H9 (cell line): ENCODE measurements around the gene OR56A3. TPM values are rescaled to one million over a fixed set of nuclear protein-coding genes. Genes with fewer than 3 reads are reported as not detected.
"Not testable (repeated sequence)": the region's sequence is repeated elsewhere in the genome, so short reads cannot be mapped to it uniquely, and the experiment has no call there.

Experiments used
- DNase-seq: peaks from one replicate; pipeline ENCODE4 v3.0.0-alpha.2; 2017
- H2AFZ ChIP-seq: one replicate; pipeline ENCODE4 v1.6.1; 2013; ENCODE audit warnings: mild to moderate bottlenecking, low read length, control low read depth, moderate library complexity
- H2AK5ac ChIP-seq: 2 replicates; pipeline ENCODE4 v1.6.1; 2013; ENCODE audit warnings: low read length, control low read depth, mixed read lengths; ENCODE audit not compliant: insufficient read length
- H2BK120ac ChIP-seq: one replicate; pipeline ENCODE4 v1.6.1; 2013; ENCODE audit warnings: low read depth, mild to moderate bottlenecking, low read length, control low read depth, inconsistent platforms; ENCODE audit not compliant: poor library complexity, severe bottlenecking
- H2BK12ac ChIP-seq: 2 replicates; pipeline ENCODE4 v1.6.1; 2013; ENCODE audit warnings: low read length, control low read depth, mixed read lengths, low read depth; ENCODE audit not compliant: insufficient read length
- H2BK15ac ChIP-seq: 2 replicates; pipeline ENCODE4 v1.6.1; 2013; ENCODE audit warnings: low read depth, low read length, control low read depth
- H2BK20ac ChIP-seq: one replicate; pipeline ENCODE4 v1.6.1; 2013; ENCODE audit warnings: low read depth, mild to moderate bottlenecking, low read length, control low read depth, inconsistent platforms; ENCODE audit not compliant: poor library complexity, severe bottlenecking
- H2BK5ac ChIP-seq: 2 replicates; pipeline ENCODE4 v1.6.1; 2013; ENCODE audit warnings: low read length, control low read depth, mixed read lengths; ENCODE audit not compliant: insufficient read length
- H3K14ac ChIP-seq: 2 replicates; pipeline ENCODE4 v1.6.1; 2013; ENCODE audit warnings: low read length, control low read depth; ENCODE audit not compliant: insufficient read depth
- H3K18ac ChIP-seq: 2 replicates; pipeline ENCODE4 v1.6.1; 2013; ENCODE audit warnings: low read depth, mild to moderate bottlenecking, mixed read lengths, low read length, control low read depth; ENCODE audit not compliant: insufficient read length
- H3K23ac ChIP-seq: 2 replicates; pipeline ENCODE4 v1.6.1; 2013; ENCODE audit warnings: low read length, control low read depth, mixed read lengths, low read depth; ENCODE audit not compliant: insufficient read length
- H3K23me2 ChIP-seq: 2 replicates; pipeline ENCODE4 v1.6.1; 2013; ENCODE audit warnings: low read depth, mild to moderate bottlenecking, mixed read lengths, low read length, control low read depth; ENCODE audit not compliant: insufficient read length, poor library complexity, severe bottlenecking
- H3K27ac ChIP-seq: 2 replicates; pipeline ENCODE4 v1.5.1; 2013; ENCODE audit warnings: low read length, control low read depth, mixed read lengths, low read depth; ENCODE audit not compliant: insufficient read length
- H3K27me3 ChIP-seq: 2 replicates; pipeline ENCODE4 v1.6.1; 2013; ENCODE audit warnings: low read length, control low read depth, inconsistent platforms; ENCODE audit not compliant: insufficient read depth
- H3K4ac ChIP-seq: 2 replicates; pipeline ENCODE4 v1.6.1; 2013; ENCODE audit warnings: low read depth, mild to moderate bottlenecking, control low read depth, inconsistent platforms, low read length, moderate library complexity
- H3K4me1 ChIP-seq: 2 replicates; pipeline ENCODE4 v1.6.1; 2013; ENCODE audit warnings: low read length, control low read depth, inconsistent platforms; ENCODE audit not compliant: insufficient read depth
- H3K4me2 ChIP-seq: 2 replicates; pipeline ENCODE4 v1.6.1; 2013; ENCODE audit warnings: low read length, control low read depth, mixed read lengths; ENCODE audit not compliant: insufficient read length, insufficient read depth
- H3K56ac ChIP-seq: 2 replicates; pipeline ENCODE4 v1.6.1; 2013; ENCODE audit warnings: low read depth, mild to moderate bottlenecking, mixed read lengths, low read length, control low read depth; ENCODE audit not compliant: insufficient read length
- H3K79me1 ChIP-seq: 2 replicates; pipeline ENCODE4 v1.6.1; 2013; ENCODE audit warnings: low read depth, mild to moderate bottlenecking, moderate library complexity, low read length, control low read depth, inconsistent platforms; ENCODE audit not compliant: insufficient read depth, poor library complexity, severe bottlenecking
- H3K79me2 ChIP-seq: 2 replicates; pipeline ENCODE4 v1.6.1; 2013; ENCODE audit warnings: low read length, control low read depth, inconsistent platforms; ENCODE audit not compliant: insufficient read depth
- H3K9ac ChIP-seq: 2 replicates; pipeline ENCODE4 v1.6.1; 2013; ENCODE audit warnings: low read length, control low read depth, mixed read lengths; ENCODE audit not compliant: insufficient read length; ENCODE audit errors: extremely low read depth
- H3K9me3 ChIP-seq: one replicate; pipeline ENCODE4 v1.6.1; 2013; ENCODE audit warnings: low read depth, low read length, inconsistent platforms; ENCODE audit not compliant: control insufficient read depth
- H3T11ph ChIP-seq: one replicate; pipeline ENCODE4 v1.6.1; 2013; ENCODE audit warnings: mild to moderate bottlenecking, low read length, control low read depth, inconsistent platforms
- H4K20me1 ChIP-seq: one replicate; pipeline ENCODE4 v1.6.1; 2013; ENCODE audit not compliant: control insufficient read depth, insufficient read length, insufficient read depth
- H4K5ac ChIP-seq: 2 replicates; pipeline ENCODE4 v1.6.1; 2013; ENCODE audit warnings: low read depth, mild to moderate bottlenecking, mixed read lengths, low read length, control low read depth; ENCODE audit not compliant: insufficient read length
- H4K8ac ChIP-seq: replicated peaks from 2 replicates; pipeline ENCODE4 v1.6.1; 2013; ENCODE audit warnings: low read length, control low read depth, mixed read lengths, low read depth; ENCODE audit not compliant: insufficient read length
- H4K91ac ChIP-seq: 2 replicates; pipeline ENCODE4 v1.6.1; 2013; ENCODE audit warnings: low read depth, mild to moderate bottlenecking, moderate library complexity, mixed read lengths, low read length, control low read depth; ENCODE audit not compliant: insufficient read length
- H3K27ac Mint-ChIP-seq, 3 experiments: 2 replicates in 2 of 3; 3 replicates in 1 of 3; pipeline ENCODE4 v1.8.0; 2020 to 2021; ENCODE audit warnings: mixed read lengths in 3 of 3, mild to moderate bottlenecking in 1 of 3, moderate library complexity in 1 of 3
- H3K27me3 Mint-ChIP-seq: 2 replicates; pipeline ENCODE4 v1.8.0; 2021; ENCODE audit warnings: low read depth, mild to moderate bottlenecking, moderate library complexity, mixed read lengths
- H3K36me3 Mint-ChIP-seq, 3 experiments: 2 replicates in 2 of 3; 3 replicates in 1 of 3; pipeline ENCODE4 v1.8.0; 2020 to 2021; ENCODE audit warnings: low read depth in 3 of 3, mixed read lengths in 3 of 3; ENCODE audit not compliant: insufficient read depth in 1 of 3
- H3K4me1 Mint-ChIP-seq, 2 experiments: 2 replicates each; pipeline ENCODE4 v1.8.0; 2020; ENCODE audit warnings: mixed read lengths in 2 of 2
- H3K4me3 Mint-ChIP-seq, 2 experiments: 2 replicates in 1 of 2; 3 replicates in 1 of 2; pipeline ENCODE4 v1.8.0; 2020 to 2021; ENCODE audit warnings: mild to moderate bottlenecking in 2 of 2, mixed read lengths in 2 of 2, moderate library complexity in 1 of 2
- H3K9me3 Mint-ChIP-seq, 2 experiments: 2 replicates in 1 of 2; 3 replicates in 1 of 2; pipeline ENCODE4 v1.8.0; 2020; ENCODE audit warnings: mild to moderate bottlenecking in 2 of 2, mixed read lengths in 2 of 2, moderate library complexity in 1 of 2
- CTCF ChIP-seq: fragments of 200-600 bp; sonication (generic); conservative IDR thresholded peaks from 3 replicates; pipeline ENCODE4 v1.8.0; 2021; ENCODE audit warnings: antibody characterized with exemption, mild to moderate bottlenecking
- WGBS: extraction: QIAGEN DNeasy Blood & Tissue Kit; methylation state at CpG from one replicate; pipeline ENCODE4 v1.1.7; 2013; ENCODE audit warnings: missing lambda C conversion rate, low lambda C conversion rate, mixed read lengths; ENCODE audit not compliant: insufficient read length; ENCODE audit errors: extremely low coverage; 5-methylcytosine and 5-hydroxymethylcytosine counted together
- total RNA-seq: library from RNA; stranded (reverse); gene quantifications from 2 replicates; pipeline ENCODE4 v1.2.1, GENCODE V29; 2021

OR56A3 gene
- total RNA-seq, 1 experiment from 2014 or later = not detected

- no peak overlapping the region for H3K23ac ChIP-seq
- H3K36me3 Mint-ChIP-seq = peaks cover 1 to 12% (median 4%) of the 10 kb centered on the region in 3 experiments; a peak in 3 of 7 replicates
- H3K4ac ChIP-seq = no peak overlapping the region
- no peak overlapping the region for H3K4me3 Mint-ChIP-seq
- H3K79me1 ChIP-seq = no peaks in the 10 kb centered on the region
- H3K27me3 ChIP-seq = no peaks in the 10 kb centered on the region
- H3K4me2 ChIP-seq = no peak overlapping the region
- H2AFZ ChIP-seq = no peak overlapping the region
- H4K91ac ChIP-seq = no peak overlapping the region
- no peak overlapping the region for H2BK20ac ChIP-seq
- H3K18ac ChIP-seq = no peak overlapping the region
- H3K56ac ChIP-seq = no peak overlapping the region
- H2BK5ac ChIP-seq = no peak overlapping the region
- H3K4me1 Mint-ChIP-seq = peaks cover 3 to 4% of the 10 kb centered on the region in 2 experiments; a peak in 3 of 4 replicates
- no peaks in the 10 kb centered on the region for H4K20me1 ChIP-seq
- H2BK12ac ChIP-seq = no peak overlapping the region
- no peak overlapping the region for H3K14ac ChIP-seq
- no peak for DNase-seq
- H3K9me3 ChIP-seq = no peaks in the 10 kb centered on the region
- H3K4me1 ChIP-seq = no peaks in the 10 kb centered on the region
- H3K9ac ChIP-seq = no peak overlapping the region
- H3K23me2 ChIP-seq = no peaks in the 10 kb centered on the region
- H3T11ph ChIP-seq = no peak overlapping the region
- no peak overlapping the region for H3K27ac Mint-ChIP-seq
- no peak for TF ChIP-seq CTCF
- no peak overlapping the region for H3K27ac ChIP-seq
- no CpG with 5 or more reads among the region's 3 CpGs for WGBS
- H3K27me3 Mint-ChIP-seq = peaks cover 3% of the 10 kb centered on the region; the same call in 1 of the 2 replicates
- no peak overlapping the region for H4K8ac ChIP-seq
- no peak overlapping the region for H2BK15ac ChIP-seq
- no peak overlapping the region for H2AK5ac ChIP-seq
- H3K79me2 ChIP-seq = no peaks in the 10 kb centered on the region
- no peak overlapping the region for H2BK120ac ChIP-seq
- H3K9me3 Mint-ChIP-seq = peaks cover 11% of the 10 kb centered on the region in 2 experiments
- no peak overlapping the region for H4K5ac ChIP-seq
Observed at GRCh38 chr11:5955586-5955985, 13.5 kb downstream of the OR56A3 start.

GRCh38 chr11:5960704-5961320, 18.8 kb downstream of the OR56A3 start:
- not testable (repeated sequence) for H3K4me2 ChIP-seq, H4K91ac ChIP-seq, H2BK12ac ChIP-seq, H2AK5ac ChIP-seq, H2AFZ ChIP-seq, H4K8ac ChIP-seq, H3K18ac ChIP-seq, H4K5ac ChIP-seq, H3K56ac ChIP-seq, H3K27me3 Mint-ChIP-seq, H3K79me2 ChIP-seq, H3K9me3 ChIP-seq, H3K9ac ChIP-seq, H3K79me1 ChIP-seq, H2BK20ac ChIP-seq, H3K23me2 ChIP-seq, H2BK5ac ChIP-seq, H3K4me3 Mint-ChIP-seq, H3K4ac ChIP-seq, H3K27ac ChIP-seq, H3K27ac Mint-ChIP-seq, DNase-seq, H3K4me1 ChIP-seq, H4K20me1 ChIP-seq, H2BK15ac ChIP-seq, H2BK120ac ChIP-seq, H3K14ac ChIP-seq, H3K4me1 Mint-ChIP-seq, H3K23ac ChIP-seq, H3T11ph ChIP-seq, H3K27me3 ChIP-seq
- whole genome bisulfite sequencing = no CpG with 5 or more reads among the region's 40 CpGs
- Mint-ChIP-seq H3K9me3 (peaks cover 40 to 42% of the 10 kb centered on the region in 2 experiments), H3K36me3 (peaks cover 1 to 32% (median 16%) of the 10 kb centered on the region in 3 experiments; a peak in 6 of 7 replicates)
